ENCODE data around the gene DIDO1.

DIDO1 gene

DNA sequence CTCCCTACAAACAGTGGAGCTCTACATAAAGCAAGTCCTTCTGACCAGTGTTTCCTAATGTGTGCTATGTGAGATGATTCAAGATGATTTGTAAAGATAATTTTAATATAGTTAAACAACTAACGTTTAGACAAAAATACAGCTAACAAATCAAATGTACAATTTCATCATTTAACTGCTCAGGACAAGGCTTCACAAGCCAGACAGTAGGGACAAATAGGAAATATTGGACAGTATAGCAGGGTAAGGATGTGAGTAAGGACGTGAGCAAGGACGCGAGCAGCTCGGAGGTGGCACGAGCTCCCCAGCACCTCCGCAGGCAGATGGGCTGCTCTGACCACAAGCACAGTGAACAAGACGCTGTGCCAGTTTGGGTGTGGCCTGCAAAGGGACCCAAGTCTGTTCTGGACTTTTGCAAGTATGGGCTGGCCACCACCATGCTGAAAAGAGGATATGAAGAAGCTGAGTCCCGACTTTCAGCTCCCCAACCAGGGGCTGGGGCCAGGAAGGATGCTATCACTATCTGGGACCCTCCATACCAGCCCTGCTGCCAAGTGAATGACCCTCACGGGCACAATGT lies 14.5 kb downstream of the DIDO1 start:
- no peak for DNase-seq (ENCODE audit: low read depth, low spot score)

DNA sequence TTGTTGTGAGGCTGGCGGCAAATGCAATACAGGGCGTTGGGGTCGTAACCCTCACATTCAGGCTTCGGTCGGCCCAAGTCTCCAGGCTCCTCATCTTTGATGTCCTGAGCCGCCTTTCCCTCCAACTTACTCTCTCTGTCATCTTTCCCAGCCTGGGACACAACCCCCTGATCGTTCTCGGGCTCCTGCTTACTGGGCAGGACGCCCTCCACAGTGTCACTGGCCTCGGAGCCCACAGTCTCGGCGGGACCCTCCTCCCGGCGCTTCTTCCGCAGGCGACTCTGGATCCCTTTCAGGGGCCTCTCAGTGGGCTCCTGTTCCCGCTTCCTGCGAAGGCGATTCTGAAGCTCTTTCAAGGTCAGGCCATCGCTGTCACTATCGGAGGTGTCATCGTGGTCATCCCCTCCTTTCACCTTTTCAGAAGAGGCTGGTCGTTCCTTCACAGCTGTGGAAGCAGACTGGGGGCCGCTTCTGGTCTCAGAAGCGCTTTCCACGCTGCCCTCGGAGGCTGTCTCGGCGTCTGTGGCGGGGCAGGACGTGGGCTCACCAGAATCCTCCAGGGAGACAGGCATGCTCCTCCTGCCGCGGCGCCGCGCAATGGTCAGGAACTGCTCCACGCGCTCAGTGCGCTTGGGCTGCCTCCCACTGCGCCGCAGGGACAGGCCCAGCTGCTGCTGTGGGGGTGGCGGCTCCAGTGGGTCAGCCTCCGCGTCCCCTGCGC lies 15.4 kb downstream of the DIDO1 start:
- DNase-seq (ENCODE audit: low read depth, low spot score), result no peak

DNA sequence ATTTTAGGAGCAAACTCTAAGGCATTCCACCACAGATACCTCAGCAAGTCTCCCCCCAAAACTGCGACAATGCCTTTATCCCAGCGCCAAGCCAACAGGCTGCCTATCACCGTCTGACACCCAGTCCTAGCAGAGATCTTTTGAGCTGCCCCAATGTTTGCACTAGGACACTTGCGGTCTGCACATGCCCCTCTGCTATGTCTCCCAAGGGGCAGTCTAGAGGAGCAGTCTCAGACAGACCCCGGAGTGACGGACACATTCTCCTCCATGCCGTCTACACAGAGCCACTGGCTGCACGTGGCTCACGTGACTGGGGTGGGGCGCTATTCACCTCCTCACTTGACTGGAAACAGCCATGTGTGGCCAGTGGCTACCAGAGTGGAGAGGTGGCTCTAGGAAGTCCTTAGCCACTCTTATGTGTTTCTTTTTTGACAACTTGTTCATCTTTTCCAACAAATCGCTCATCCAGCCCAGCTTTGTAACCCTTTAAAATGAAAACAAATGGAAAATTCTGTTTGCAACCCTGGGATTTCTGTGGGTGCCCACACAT lies 16.0 kb downstream of the DIDO1 start:
- DNase-seq (ENCODE audit: low read depth, low spot score), result no peak

DNA sequence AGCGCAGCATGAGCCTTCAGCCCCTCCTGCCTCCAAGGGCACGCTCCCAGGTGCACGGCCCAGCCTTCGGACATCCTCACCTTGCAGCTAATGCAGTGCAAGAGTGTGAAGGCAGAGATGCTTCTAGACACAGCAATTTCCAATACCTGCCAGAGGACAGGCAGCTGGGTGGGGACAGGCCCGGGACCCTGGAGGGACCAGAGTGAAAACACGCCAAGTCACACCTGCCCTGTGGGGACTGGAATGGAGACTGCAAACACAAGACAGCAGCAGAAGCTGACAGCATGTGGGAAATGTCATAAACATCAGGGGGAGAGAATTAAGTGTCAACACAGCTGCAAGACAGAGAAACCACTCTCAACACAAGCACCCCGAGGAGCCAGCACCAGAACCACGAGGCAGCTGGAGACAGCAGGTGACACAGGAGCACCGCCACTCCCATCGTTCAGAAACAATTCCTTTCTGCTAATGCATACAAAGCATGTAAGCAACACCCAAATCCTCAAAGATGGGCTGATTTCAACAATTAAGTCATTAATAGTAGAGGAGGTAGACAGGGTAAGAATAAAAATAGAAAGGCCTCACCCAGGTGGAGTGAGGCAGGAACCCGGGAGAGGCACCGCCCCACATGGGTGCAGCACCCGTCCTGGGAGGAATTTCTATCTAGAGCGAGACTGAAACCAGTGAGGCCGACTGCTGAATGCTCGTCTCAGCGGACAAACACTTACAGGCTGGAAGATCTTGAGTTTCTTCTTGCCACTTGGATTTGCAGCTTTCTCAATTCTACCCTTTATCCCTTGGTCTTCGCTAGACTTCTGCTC lies 17.1 kb downstream of the DIDO1 start:
- no peak for DNase-seq (ENCODE audit: low read depth, low spot score)

DNA sequence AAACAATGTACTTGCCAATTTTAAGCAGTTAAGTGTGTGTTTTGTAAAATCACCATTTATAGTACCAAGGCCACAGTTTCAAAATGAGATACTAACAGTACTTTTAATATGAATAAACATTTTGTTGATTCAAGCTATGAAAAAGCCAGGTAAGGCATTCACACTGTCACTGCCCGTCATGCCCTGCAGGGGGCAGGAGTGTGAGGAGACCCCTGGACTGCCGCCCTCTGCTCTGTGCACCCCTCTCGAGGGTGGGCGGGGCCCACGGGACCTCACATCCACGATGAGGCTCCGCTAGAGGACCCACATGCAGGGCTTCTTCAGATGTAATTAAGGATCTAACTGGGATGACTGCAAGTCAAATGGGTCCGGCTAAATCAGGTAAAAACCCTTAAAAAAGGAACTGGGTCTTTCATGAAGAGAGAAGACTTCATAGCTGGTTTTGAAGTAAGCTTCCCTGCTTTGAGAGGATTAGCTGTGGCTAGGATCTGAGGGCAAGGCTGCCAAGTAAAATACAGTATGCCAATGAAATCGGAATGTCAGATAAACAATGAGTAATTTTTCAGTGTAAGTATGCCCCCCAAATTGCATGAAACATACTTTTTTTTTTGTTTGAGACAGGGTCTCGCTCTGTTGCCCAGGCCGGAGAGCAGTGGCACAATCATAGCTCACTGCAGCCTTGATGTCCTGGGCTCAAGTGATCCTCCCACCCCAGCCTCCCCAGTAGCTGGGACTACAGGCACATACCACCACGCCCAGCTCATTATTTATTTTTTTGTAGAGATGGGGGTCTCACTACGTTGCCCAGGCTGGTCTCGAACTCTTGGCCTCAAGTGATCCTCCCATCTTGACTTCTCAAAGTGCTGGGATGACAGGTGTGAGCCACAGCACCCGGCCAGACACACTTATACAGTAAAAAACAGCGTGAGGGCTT lies 18.7 kb downstream of the DIDO1 start:
- DNase-seq (ENCODE audit: low read depth, low spot score), result no peak

DNA sequence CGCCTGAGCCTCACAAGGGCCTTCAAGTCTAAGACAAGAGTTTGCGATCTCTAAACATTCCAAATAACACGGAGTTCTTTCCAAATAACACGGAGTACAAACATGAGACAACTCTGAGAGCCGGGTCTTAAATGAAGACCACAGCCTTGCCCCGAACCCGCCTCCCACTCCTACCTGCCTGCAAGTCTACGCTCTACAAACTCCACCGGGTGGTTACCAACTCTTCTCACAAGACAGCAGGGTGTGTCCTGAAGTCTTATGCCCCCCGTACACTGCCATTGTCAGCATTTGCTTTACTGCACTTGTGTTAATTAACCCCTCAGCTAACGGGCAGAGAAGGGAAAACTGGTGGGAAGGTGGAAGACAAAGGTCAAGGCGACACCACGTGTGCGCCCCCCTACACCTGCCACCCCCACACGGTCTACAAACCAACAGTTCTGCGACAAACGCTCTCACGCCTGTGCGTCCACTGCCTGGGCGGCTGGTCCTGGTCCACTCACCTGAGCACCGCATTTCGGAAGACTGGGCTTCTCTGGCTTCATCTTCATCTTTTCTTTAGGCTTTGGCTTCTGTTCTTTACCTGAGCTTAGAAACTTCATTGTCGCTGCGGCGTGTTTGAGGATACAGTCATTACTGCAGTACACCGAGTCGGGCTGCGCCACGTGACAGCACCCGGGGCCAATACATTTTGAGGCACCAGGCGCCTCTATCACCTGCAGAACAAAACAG lies 19.5 kb downstream of the DIDO1 start:
- DNase-seq (ENCODE audit: low read depth, low spot score), result no peak

DNA sequence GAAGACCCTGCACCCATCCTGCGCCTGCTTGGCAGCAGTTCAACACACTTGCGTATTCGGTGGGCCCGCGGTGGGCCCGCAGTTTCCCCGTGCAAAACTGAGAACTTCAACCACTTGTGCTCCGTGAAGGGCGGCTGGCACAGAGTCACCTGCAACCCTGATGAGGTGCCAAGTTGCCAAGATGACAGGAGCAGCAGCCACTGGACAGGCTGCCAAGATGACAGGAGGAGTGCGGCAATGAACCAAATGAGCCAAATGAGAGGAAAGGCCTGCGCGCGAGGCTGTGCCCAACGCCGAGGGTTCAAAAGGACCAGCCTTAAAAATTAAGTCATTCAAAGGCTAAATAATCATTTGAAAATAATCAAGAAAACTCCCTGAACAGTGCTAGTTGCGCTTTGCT lies 20.1 kb downstream of the DIDO1 start:
- DNase-seq (ENCODE audit: low read depth, low spot score), result no peak

DNA sequence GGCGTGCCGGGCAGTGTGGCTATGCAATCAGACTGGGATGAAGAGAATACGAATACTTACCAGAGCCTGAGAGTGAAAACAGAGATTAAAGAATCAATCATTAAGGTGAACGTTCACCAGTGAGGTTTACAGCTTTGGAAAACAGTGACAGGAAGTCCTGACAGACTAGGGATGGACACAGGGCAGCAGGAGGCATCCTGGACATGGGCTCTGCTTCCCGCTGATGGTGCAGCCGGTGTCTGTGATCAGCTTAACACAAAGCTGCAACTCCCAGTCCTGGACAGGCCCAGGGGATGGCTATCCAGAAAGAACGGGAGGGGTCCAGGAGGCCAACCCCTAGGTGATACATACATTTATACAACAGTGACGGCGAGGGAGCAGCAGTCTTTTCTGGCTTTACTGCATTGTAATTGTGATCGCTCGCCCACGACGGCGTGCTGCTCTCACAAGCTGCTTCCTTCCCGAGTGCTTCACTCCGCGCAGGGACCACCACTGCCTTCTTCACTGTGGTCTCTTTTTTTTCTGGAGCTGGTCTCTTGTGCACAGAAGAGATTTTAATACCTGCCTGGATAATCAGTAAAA lies 20.7 kb downstream of the DIDO1 start:
- DNase-seq (ENCODE audit: low read depth, low spot score), result no peak

DNA sequence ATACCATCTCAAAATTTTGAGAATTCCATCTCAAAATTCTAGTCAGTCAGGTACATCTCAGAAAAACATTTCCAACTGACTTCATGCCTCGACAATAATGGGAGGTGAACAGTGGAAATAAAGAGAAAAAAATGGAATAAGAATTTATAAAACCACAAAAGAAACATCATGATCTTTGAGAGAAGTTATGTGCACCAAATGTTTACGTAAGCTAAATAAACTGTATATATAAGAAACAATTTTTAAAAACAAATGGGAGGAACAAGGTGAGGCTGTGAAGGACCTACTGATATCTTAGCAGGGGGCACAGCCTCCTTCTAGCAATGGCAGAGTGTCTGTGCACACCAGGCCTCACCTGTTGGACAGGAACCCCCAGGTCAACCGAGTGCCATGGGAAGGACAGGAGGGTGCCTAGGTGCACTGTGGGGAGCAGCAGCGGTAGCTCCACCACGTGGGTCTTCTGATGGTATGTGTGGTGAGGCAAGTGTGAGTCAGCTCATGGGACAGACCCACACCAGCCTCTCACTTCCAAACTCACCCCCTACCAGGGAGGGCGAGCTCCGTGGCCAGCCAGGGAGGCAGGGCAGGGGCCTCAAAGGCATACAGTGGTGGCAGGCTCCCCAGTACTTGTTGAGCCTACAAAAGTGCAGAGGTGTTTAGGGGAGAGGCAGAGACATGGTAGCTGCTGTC lies 23.2 kb downstream of the DIDO1 start:
- DNase-seq (ENCODE audit: low read depth, low spot score), result no peak

DNA sequence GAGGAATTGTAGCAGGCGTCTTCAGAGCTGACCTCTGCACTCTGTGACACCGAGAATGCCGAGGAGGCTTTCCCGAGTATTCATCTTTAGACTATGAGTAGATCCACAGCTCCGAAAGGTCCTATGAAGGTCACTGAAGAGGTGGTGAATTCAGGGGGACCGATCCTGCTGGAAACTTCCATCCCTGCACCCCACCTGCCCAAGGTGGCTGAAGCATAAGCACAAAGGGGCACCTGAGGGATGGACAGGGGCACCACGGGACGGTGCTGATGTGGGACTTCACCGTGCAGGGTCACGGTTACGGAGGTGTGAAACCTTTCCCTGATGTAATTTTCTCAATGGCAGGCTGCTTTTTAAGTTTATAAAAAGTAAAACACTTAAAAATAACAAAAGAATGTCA lies 24.4 kb downstream of the DIDO1 start:
- no peak for DNase-seq (ENCODE audit: low read depth, low spot score)

DNA sequence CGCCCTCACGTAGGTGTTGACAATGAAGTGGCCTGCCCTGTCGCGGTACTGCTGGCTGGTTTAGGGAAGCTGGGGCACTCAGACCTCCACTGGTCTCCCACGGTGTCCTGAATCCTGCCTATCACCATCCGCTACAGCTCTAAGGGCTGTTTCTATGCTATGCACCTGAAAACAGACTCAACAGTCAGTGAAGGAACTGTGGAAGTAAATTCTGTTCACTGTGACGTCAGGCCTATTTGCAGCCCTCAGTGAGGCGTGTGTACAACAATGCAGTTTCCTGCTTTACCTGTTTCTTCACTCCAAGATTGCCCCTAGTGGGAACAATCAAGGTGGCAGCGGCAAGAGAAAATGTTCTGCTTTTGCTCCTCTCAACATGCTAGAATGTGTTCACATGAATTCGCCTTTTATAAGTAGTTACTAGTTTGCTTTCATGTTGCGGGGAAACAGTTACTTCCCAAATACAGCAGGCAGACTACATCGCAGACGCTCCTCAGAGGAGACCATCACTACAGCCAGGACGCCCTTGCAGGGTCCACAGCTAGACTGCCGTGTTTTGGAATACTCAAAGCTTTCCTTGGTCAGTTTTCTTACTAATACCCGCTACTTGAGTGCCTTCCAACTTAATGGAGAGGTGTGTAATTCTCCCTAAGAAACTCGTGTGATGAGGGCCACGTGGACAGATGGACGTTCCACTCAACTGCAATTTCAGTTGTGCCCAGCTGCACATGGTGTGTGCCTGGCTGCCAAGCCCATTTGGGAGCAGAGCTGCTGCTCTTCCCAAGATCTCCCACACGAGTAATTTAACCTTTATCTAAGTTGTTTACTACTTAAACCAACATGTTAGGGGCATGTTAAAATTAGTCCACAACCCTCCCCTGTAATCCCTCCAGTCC lies 25.4 kb downstream of the DIDO1 start:
- DNase-seq (ENCODE audit: low read depth, low spot score), result no peak

DNA sequence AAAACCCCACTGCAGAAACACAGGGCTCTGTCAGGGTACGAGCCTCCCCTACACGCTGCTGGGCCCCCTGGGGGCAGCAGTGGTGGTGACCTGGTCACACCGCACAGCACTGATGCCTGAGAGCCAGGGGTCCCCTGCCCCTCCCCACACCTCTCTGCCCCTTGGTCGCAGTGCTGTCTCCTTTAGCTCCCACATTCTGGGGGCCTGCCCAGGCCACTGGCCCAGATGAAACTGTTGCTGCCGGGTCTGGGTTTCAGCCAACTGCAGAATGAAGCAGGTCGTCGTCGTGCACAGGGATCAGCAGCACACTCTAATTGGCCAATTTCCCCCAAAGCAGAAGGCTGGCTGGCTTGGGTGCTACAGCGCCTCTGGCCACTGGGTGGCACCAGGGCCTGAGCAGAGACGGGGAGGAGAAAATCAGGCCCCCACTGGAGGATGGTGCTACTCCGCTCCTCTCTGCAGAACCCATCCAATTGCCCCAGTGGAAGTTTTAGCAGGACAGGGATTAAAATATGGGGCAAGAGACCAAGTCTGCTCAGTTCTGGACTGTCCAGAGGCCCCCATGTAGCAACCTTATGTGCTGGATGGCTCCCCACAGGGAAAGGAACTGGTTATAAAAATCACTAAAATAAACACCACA lies 26.1 kb downstream of the DIDO1 start:
- no peak for DNase-seq (ENCODE audit: low read depth, low spot score)

DNA sequence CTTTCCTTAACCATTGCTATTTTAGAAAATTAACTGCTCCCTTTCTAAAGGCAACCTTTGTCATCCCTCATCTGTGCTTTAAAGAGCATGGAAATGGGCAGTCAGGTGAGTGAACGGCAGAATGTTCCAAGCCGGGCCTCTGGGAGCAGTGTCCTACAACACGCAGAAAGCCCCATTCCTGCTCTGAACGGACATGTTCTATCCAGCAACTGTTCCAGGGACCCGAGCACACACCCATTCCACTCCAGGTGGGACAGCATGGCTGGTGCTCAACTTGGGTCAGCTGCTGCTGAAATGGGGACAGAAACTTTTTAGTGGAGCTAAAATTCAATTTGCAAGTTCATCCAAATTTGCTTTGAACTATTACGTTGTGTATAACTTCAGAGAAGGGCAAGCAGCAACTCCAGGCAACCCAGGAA lies 26.7 kb downstream of the DIDO1 start:
- DNase-seq (ENCODE audit: low read depth, low spot score), result no peak

DNA sequence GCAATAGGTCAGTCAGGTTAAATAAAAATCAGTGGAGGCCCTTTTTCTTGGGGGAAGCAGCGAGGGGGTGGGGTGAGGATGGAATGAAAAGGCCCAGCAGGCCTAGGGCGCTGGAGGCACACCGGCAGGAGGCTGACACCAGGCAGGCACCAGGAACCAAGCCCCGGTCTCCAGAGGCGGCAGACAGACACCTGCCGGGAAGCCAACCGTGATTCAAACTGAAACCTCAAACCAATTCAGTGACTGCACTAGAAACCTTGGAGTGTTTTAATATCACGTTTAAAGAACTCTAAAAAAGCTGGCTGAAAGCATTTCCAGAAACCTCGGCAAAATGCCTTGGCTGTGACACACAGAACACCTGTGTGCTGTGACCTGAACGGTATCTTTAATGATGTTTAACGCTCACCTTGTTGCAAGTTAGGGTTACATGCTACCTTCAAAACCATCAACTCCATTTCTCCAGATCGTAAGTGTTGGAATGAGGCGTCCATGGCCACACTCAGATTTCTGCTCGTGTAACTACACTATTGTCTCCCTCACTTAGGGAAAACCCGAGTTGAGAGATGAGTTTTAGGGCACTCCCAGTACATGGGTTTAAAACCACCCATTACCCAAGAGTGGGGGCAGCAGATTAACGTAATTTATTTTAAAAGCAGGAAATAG lies 27.2 kb downstream of the DIDO1 start:
- DNase-seq (ENCODE audit: low read depth, low spot score), result no peak

DNA sequence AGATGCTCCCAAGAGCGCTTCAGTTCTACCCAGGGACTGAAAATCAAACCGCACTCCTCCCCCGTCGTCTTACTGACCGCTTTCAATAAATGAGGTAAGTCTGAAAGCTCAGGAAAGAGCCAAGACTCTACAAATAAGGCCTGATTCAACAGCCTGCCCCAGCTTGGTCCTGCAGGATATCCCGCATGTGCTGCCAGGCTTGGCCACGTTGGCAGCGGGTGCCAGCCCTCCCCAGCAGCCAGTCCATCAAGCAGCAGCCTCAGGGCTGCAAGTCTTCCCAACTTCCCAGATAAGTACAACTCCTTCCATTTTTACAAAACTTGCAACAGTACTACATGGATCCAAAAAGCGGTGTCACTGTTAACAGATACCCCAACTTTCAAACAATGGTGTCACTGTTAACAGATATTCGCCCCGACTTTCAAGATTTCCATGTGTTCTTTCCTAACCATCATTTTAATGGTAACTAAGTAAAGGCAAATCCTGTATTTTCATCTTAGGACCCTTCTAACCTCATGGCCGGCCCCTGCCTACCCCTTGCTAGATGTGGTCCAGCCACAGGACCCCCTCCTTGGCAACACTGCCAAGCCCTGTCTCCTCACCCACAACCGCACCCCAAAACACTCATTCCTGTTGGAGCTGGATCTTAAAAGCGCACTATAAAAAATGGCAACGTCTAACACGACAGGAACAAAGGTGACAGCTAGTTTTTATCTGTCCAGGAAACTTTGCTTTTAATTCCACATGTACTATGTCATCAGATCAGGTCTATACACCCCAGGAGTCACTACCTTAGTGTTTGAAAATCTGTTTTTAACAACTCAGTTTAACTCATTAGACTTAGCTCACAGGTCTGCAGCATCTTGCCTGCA lies 28.0 kb downstream of the DIDO1 start:
- DNase-seq (ENCODE audit: low read depth, low spot score), result no peak

DNA sequence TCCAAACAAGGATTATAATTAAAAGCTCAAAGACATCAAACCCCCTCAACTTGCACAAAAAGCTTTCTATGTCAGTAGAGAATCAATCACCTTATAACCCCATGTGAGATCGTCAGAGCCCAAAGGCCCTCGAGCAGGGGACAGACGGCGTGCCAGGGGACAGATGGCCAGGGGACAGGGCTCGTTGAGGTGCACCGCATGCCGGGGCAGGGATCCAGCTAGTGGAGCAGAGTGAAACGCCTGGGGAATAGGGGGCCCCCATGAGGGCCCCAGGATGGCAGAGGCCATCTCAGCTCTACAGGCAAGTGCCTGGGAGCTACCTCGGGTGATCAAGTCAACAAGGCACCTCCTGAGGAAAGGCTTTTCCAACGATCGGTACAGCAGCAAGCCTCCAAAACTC lies 28.6 kb downstream of the DIDO1 start:
- no peak for DNase-seq (ENCODE audit: low read depth, low spot score)

DNA sequence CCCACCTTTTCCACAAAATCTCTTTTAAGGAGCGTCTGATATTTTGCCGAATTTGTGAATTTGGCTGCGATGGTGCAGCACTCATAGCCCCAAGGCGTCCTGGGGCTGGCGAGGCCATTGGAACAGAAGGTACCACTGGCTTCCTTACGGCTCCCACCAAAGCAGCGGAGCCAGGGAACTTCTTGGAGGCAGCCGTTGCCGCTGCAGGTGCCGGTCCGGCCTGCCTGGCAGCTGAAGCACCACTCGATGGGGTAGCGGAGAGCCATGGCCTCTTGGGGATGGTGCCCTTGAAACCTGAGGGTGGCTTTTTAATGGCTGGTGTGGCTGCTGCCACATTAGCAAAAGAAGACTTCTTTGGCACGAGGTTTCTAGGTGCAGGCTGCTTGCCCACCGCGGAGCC lies 29.8 kb downstream of the DIDO1 start:
- DNase-seq (ENCODE audit: low read depth, low spot score), result no peak
